H1 (cell line): Measurements from ENCODE around the gene GPR171. TPM values are rescaled to one million over a fixed set of nuclear protein-coding genes. Genes with fewer than 3 reads are reported as not detected.

Source experiments
- BRCA1 ChIP-seq: IDR thresholded peaks from 2 replicates; pipeline ENCODE4 v1.6.1; 2012; ENCODE audit warnings: low read depth, low read length, improper control_type of control experiment
- CEBPB ChIP-seq: IDR thresholded peaks from 2 replicates; pipeline ENCODE4 v1.6.1; 2012; ENCODE audit warnings: low read depth, low read length
- GABPA ChIP-seq: IDR thresholded peaks from 2 replicates; pipeline ENCODE4 v1.6.1; 2011; ENCODE audit warnings: mild to moderate bottlenecking, low read length, moderate library complexity, borderline replicate concordance; ENCODE audit not compliant: insufficient read depth
- polyA plus RNA-seq, 7 experiments: library from polyadenylated mRNA; depleted of rRNA in 3 of 7; stranded (reverse) in 5 of 7; unstranded in 2 of 7; fragments of >200 nt in 5 of 7; fragments of 200-250 nt in 2 of 7; gene quantifications; 1 replicate in 5 of 7; 2 replicates in 1 of 7; 4 replicates in 1 of 7; pipeline versions ENCODE4 v1.2.1 to v1.2.3, GENCODE V29; 2011 to 2013; ENCODE audit warnings: missing spikeins in 2 of 7, mixed read lengths in 2 of 7
- total RNA-seq: library from RNA; stranded (reverse); fragmentation: NEBNext Ultra II Directional; extraction: Animal tissue kit (Norgen Biotek cat#: 25700); gene quantifications from 2 replicates; pipeline ENCODE4 v1.2.1, GENCODE V29; 2021

The GPR171 gene
- total and polyA plus RNA-seq, 2 of the 8 experiments (the other 6 are each of a cell fraction or from before 2014, with no cell fraction given), result not detected

DNA sequence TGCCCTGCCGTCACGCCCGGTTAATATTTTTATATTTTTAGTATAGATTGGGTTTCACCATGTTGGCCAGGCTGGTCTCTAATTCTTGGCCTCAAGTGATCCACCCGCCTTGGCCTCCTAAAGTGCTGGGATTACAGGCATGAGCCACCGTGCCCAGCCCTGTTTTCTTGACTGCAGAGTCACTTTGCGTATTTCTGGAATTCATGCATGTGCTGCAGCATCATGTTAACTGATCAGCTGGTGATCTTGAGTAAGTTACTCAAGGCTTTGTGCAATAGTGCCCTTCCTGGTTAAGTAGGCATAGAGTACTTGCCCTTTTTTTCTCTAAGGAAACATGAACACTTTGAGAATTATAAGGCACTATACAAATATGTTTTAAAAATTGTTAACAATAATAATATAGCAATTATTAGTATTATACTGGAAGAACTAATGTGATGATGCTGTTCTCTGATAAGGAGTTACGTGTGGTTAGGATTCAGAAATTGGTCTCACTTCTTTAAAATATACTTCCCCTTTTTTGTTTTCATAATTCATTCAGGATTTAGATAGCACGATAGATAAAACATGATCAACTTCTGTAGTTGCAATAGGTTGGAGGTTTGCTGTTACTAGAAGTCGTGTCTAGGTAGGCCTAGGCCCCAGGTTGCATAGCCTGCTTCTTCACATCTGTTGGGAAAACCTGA is 33.6 kb downstream of the GPR171 start (continued):
- TF ChIP-seq GABPA (no peak), CEBPB (no peak), BRCA1 (no peak)
